ENCODE measurements around the gene NOXA1.
A peak's percentile ranks its signal among the peaks of the same experiment; 100 is the strongest.
"Not testable (repeated sequence)": the region's sequence is repeated elsewhere in the genome, so short reads cannot be mapped to it uniquely, and the experiment has no call there.

NOXA1 gene

DNA sequence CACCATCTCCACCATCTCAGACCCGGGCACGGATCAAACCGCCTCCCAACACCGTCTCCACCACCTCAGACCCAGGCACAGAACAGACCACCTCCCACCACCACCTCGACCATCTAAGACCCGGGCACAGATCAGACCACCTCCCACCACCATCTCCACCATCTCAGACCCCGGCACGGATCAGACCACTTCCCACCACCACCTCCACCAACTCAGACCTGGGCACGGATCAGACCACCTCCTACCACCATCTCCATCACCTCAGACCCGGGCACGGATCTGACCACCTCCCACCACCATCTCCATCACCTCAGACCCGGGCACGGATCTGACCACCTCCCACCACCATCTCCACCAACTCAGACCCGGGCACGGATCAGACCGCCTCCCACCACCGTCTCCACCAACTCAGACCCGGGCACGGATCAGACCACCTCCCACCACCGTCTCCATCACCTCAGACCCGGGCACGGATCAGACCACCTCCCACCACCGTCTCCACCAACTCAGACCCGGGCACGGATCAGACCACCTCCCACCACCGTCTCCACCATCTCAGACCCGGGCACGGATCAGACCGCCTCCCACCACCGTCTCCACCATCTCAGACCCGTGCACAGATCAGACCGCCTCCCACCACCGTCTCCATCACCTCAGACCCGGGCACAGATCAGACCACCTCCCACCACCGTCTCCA, 43.3 kb downstream of the NOXA1 start:
- DNase-seq: not testable (repeated sequence)

DNA sequence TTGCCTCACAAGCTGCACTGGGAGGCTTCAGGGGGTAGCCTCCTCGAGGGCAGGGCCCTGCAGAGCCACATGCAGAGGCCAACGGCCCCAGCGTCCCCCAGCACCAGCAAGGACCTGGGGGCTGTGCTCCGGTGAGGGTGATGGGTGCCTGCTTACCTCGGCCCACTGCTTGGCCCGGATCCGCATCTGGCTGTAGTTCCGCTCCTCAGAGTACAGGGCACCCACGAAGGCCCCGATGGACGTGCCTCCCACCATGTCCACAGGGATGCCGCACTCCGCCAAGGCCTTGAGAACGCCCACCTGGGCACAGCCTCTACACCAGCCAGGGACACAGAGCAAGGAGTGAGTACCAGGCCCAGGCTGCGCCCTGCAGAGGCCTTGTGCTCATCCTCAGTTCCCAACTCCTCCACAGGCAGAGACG, 44.0 kb downstream of the NOXA1 start:
- no peak for DNase-seq

DNA sequence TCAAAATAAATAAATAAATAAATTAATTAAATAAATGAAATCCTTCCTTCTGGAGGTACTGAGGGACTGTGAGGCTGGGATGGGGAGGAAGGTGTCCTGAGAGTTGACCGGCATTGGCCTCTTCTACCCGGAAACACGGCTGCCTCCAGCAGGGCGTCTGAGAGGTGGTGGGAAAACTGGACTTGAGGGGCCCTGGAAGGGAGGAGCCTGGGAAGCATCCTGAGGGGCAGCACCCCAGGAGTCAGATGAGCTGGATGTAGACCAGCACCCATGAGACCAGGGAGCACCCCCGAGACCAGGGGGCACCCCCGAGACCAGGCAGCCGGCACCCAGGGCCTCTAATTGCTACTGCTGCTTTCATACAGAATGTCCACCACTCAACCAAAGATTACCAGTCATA, 44.7 kb downstream of the NOXA1 start:
- DNase-seq: no peak

DNA sequence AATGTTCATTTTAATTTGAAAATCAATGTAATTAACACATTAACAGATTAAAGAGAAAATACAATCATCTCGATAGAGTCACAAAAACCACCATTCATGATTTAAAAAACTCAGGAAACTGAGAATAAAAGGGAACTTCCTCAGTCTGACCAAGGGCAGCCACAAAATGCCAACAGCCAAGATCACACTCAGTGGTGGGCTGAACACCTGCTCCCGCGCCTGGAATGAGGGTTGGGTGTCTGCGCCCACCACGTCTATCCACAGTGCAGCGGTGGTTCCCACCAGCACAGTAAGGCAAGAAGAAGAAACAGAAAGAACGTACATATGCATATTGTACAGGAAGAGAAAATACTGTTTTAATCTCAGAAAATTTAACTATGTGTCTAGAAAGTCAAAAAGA, 47.6 kb downstream of the NOXA1 start:
- DNase-seq: no peak

DNA sequence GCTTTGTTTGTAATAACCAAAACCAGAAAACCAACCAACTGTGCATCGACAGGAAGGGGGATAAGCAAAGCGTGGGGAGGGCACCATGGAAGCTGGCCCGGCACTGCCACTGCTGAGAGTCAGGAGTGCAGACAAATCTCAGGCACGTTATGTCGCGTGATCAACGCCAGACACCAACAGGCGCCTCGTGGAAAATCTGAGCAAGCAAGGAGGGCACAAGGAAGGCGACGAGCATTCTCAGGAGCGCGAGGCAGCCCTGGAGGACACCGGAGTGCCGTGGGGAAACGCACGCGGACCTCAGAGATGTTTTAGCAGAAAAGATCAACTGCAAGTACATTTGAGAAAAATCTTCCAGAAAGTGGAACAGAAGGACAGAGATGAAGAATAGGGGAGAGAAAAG, 51.1 kb downstream of the NOXA1 start:
- DNase-seq: no peak

DNA sequence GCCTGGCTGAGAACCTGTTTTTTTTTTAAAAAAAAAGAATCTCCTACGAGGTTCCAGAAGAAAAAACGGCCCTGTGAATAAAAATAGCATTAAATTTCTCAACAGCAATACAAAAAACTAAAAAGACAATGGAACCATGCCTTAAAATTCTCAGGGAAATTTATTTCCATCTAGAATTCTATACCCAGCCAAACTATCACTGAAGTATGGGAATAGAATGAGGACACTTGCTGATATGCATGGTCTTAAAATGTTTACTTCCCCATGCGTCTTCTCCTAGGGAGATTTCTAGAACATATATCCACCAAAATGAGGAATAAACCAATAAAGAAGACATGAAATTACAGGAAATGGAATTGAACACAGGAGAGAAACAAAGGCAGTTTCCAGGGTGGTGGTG, 52.5 kb downstream of the NOXA1 start:
- DNase-seq: no peak

DNA sequence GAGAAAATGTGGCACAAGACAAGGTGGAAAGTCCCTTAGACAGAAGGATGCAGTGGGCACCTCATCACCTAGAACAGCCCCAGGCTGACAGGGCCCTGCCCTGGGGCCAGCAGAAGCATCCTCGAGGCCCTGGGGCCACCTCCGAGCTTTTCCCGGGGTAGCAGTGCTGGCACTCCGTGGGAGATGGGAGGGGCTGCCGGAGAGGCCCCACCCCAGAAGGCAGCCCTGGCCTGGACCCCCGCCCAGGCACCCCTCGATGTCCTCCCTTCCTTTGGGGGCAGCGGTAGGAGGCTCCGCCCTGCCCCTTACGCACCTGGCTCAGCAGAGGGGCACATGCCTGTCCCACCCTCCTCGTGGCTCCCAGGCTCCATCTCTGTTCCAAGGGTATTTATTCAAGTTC, 53.7 kb downstream of the NOXA1 start:
- no peak for DNase-seq

DNA sequence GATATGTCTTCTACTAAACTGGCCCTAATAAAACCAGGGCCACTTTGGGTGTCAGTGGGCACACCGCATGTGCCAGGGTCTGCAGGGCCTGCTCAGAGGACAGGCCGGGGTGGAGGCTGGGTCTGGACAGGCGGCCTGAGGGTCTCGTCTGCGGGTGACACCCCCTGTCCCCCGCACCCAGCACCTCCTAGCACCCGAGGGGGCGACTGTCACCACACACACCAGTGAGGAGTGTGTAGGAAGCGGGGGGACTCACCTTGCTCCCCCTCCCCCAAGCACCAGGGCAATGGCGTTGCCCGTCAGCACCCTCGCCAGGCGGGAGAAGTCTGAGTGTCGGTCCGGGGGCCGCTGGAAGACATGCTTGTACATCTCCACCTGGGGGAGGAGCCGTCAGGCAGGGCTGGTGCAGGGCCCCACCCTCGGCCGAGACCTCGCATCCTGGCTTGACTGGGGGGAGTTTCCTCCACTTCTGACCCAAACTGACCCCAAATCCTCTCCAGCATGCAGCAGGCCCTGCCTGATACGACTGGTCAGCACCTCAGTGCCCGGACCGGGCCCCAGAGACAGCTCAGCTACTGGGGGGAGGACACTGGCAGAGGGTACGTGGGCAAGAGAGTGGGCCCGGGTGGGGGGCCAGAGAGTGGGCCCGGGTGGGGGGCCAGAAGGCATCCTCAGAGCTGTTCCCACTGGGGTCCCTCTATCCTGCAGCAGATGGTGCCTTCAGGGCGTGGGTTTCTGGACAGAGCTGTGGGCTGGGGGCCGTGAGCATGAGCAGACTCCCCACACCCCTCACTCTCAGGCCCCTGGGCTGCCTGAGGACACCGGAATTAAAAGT, 54.8 kb downstream of the NOXA1 start:
- DNase-seq: no peak

DNA sequence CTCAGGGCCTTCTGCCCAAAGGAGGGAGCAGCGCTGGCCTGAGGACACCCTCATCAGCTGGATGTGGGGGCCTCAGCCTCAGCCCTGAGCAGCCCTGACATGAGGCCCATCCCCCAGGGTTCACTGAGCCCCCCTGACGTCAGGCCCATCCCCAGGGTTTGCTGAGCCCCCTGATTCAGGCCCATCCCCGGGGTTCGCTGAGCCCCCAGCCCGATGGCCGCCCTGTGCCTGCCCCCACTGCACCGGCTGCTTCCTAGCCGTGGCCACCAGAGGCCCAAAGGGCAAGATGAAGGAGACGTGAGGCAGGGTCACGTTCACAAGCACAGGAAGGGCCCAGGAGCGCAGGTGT, 55.4 kb downstream of the NOXA1 start:
- no peak for DNase-seq

DNA sequence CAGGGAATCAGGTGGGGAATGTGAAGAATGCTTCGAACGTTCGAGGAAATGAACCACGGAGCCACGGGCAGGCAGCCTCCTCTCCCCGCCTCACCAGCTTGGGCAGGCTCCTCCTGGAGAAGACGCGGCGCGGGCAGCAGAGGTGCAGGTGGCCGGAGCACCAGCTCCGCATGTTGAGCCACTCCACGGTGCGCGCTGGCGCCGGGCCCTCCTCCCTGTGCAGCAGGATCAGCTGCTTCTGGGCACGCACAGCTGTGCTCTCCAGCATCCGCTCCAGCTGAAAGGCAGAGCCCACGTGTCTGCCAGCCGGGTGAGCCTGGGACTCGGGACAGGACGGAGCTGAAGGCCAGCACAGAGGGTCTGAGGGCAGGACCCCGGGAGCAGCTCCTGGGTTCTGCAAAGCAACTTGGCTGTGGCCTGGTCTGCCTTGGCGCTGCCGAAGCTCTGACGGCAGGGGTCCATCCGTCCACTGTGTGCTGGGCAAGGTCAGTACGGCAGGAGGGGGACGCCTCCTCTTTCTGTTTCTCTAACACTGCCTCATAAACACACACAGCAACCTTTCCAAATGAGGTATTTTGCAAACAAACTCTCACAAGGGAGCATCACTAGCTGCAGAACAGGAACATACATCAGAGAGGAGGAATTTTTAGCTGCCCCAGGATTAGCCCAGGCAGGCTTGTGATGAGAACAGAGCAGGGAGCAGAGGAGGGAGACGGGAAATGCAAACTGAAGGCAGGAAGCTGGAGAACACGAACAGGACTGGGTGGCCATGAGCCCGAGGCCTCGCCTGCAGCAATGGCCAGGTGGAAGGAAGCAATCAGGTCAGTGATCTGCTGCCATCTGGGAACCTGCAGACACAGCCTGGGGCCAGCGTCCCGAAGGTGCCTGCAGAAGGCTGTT, 56.0 kb downstream of the NOXA1 start:
- no peak for DNase-seq

DNA sequence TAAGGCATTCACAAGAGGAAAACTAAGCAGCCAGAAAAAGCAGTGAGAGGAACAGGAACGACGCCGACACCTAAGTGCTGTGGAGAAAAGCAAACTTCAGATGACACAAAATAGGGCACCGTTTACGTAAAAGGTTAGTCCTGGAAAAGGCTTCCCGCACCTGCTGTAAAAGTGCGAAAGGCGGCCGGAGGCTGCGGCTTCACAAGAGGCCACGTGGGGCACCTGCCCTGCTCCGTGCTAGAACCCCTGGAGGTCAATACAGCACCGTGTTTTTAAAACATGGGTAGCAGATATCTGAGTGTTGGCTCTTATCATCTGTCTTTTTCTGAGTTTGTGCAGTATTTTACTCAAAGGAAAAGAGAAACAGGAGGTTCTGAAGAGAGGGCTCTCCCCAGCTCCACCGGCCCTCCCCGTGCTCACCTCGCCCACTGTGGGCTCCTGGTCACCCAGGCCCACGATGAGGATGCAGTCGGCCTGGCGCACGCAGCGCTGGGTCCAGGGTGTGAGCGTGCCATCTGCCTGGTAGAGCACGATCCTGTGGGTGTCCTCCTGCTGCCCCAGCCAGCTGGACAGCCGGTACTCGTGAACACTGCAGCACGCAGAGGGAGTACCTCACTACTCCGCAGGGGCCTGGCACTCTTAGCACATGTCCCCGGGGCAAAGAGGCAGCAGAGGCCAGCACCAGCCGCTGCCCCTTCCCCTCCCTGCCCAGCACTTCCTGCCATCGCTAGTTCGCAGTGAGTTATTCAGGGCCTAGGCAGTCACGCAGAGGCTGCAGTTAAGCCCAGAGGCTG, 56.9 kb downstream of the NOXA1 start:
- DNase-seq: no peak

DNA sequence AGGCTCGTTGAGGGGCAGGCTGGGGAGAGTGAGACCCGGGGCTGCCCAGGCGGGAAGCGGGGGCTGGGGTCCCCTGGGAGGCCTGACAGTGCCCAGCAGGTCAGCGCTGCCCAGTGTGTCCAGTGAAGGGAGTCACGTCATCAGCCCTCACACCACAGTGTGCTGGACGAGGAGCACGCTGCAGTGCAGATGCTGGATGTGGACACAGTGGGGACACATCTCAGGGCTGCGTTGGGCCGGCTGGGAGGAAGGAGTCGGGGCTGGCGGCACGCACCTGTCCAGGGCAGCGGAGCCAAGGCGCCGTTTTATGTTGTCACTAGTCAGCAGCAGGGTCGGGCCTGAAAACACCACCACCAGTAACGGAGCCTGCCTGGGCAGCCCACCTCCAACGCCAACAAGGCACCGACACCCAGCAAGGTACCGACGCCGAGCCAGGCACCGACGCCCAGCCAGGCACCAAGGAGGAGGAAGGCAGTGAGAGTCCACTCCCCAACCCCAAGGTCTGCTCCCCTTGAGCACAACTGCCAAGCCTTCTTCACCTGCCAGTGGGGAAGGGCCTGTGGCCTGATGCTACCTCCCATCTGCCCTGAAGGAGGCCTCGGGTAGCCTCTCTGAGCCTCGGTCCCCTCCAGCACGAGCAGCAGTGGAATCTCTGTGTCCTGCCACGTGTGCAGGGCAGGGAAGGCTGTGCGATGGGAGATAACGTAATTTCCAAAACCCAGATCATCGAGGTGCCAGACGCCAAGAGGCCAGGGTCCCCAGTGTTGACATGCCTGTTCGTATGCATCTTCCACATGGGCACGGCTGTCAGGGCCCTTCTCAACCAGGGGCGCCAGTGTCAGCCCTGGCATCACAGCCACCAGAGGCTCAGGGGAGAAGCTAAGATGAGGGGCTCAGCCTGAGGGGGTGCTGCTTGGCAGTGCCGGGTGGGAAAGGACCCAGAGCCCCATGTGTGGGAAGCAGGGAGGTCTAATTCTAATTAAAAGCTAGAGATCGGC, 57.8 kb downstream of the NOXA1 start:
- DNase-seq: no peak

DNA sequence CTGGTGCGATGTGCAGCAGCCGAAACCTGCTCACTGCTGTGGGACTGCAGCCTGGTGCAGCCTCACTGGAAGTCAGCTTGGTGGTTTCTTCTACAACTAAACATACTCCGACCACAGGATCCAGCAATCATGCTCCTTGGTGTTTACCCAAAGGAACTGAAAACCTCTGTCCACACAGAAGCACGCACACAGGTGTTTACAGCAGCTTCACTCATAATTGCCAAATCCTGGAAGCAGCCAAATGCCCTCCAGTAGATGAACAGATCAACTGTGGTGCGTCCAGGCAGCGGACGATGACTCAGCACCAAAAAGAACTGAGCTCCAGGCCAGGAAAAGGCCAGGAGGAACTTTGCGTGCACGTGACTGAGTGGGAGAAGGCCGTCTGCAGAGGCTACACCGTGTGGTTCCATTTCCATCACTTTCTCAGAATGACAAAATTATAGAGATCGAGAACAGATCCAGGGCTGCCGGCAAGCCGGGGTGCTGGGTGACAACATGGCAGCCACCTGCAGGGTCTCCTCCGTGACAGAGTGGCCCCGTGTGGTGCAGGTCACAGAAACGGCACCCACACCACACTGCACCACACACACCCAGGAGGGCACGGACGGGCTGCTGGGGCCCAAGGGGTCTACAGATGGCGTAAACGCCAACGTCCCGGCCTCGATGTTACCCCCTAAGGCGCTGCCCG, 59.0 kb downstream of the NOXA1 start:
- peak; percentile 92 for DNase-seq

All from RPMI8226 (cell line).